ENCODE measurements around the gene ZMIZ2. TPM values are rescaled to one million over a fixed set of nuclear protein-coding genes. Genes with fewer than 3 reads are reported as not detected.
A peak's percentile ranks its signal among the peaks of the same experiment; 100 is the strongest.

ZMIZ2 gene
- total and polyA plus RNA-seq, 9 of the 15 experiments (the other 6 are each of a cell fraction or from before 2014, with no cell fraction given): 0.13 to 40.3 (median 4.9) TPM

- Histone ChIP-seq H3K4me3 (no peak overlapping the region), H3K9me3 (replicated peaks; ENCODE audit: control insufficient read depth, insufficient read depth, low read depth, low read length) (no peaks in the 10 kb centered on the region), H2AFZ (ENCODE audit: low read depth, low read length) (no peak overlapping the region), H3K36me3 (ENCODE audit: control insufficient read depth, insufficient read depth, low read length) (no peaks in the 10 kb centered on the region), H3K9ac (ENCODE audit: insufficient read depth in 1 of 2, low read depth in 2 of 2, low read length in 2 of 2) (no peak overlapping the region; a peak in 1 of 4 replicates), H4K20me1 (replicated peaks; ENCODE audit: control insufficient read depth, insufficient read depth, low read length) (no peaks in the 10 kb centered on the region), H3K79me2 (ENCODE audit: control insufficient read depth, insufficient read depth, low read length) (no peaks in the 10 kb centered on the region), H3K4me2 (ENCODE audit: insufficient read depth, low read length) (no peak overlapping the region), H3K27me3 (ENCODE audit: control insufficient read depth in 2 of 2, insufficient read depth in 2 of 2, low read length in 2 of 2) (no peaks in the 10 kb centered on the region), H3K4me1 (replicated peaks in 1 of 2; ENCODE audit: control insufficient read depth in 2 of 2, insufficient read depth in 2 of 2, low read length in 2 of 2) (peaks cover 0 to 5% of the 10 kb centered on the region in 2 experiments; a peak in 3 of 5 replicates), H3K9me1 (ENCODE audit: control insufficient read depth, insufficient read depth, low read length) (no peaks in the 10 kb centered on the region), H3K27ac (ENCODE audit: extremely low read depth, low read depth, low read length) (no peak overlapping the region)
- TF ChIP-seq, protein P1, sequence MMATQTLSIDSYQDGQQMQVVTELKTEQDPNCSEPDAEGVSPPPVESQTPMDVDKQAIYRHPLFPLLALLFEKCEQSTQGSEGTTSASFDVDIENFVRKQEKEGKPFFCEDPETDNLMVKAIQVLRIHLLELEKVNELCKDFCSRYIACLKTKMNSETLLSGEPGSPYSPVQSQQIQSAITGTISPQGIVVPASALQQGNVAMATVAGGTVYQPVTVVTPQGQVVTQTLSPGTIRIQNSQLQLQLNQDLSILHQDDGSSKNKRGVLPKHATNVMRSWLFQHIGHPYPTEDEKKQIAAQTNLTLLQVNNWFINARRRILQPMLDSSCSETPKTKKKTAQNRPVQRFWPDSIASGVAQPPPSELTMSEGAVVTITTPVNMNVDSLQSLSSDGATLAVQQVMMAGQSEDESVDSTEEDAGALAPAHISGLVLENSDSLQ (IDR thresholded peaks at IDR 0.05): peak; percentile 77
- TF ChIP-seq NR4A1 (CRISPR knock-in tag; IDR thresholded peaks at IDR 0.05) (no peak), NR4A1 (tag; IDR thresholded peaks at IDR 0.05) (no peak), ZNF830 (CRISPR knock-in tag; IDR thresholded peaks at IDR 0.05) (no peak)
- no TSS peak for BruUV-seq (replicated peaks)
- intact Hi-C loops (cut with micrococcal nuclease) (no loop called here), in situ Hi-C loops (cut with MboI) (no loop called here)
- no peak for ATAC-seq
- ChIA-PET POLR2A (interaction anchor here (0.6 to 1.0 kb wide), 3 partner anchors 10 to 20 kb away, joined by 3 read pairs; partner anchors contain the start of gene PPIA), CTCF (ENCODE audit: low intra/inter-chr PET ratio) (no interaction called here)
- no peak for DNase-seq (ENCODE audit: extremely low read depth in 1 of 4, low spot score in 3 of 4)
- WGBS (ENCODE audit: insufficient coverage, low coverage, missing lambda C conversion rate): 27% methylated on average over 4 of the region's 4 CpGs
- no peak for FAIRE-seq
These were observed 60.3 kb downstream of the ZMIZ2 start for GRCh38 chr7:44808914-44809393.

DNA sequence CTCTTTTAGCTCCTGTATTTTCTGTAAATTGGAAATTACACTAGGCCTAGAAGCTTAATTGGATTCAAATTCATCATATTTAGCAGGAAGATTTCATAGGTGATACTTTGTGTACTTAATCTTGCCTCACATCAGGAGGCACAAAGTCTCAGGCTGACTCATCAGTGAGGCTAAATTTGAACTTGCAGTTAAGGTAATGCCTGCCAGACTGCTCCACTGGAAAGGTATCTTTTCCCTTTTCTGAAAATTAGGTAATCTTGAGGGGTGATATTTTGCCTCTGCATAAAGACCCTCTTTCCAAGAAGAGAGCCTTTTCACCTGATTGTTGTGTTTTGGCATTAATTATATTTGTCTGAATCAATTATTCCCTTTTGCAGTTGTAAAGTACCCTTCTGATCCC, 62.4 kb downstream of the ZMIZ2 start:
- ChIA-PET POLR2A (interaction anchor here (0.9 to 1.6 kb wide), 3 partner anchors 9 to 16 kb away, joined by 3 to 6 read pairs (median 5); no protein-coding TSS in a partner anchor), CTCF (ENCODE audit: low intra/inter-chr PET ratio) (no interaction called here)
- H3K27ac ChIP-seq (ENCODE audit: extremely low read depth, low read depth, low read length): no peak overlapping the region
- no TSS peak for BruUV-seq (replicated peaks)
- in situ Hi-C loops (cut with MboI) (no loop called here), intact Hi-C loops (cut with micrococcal nuclease) (no loop called here)
- H3K36me3 ChIP-seq (ENCODE audit: control insufficient read depth, insufficient read depth, low read length): no peaks in the 10 kb centered on the region
- H3K4me1 ChIP-seq (replicated peaks in 1 of 2; ENCODE audit: control insufficient read depth in 2 of 2, insufficient read depth in 2 of 2, low read length in 2 of 2): peaks cover 0 to 5% of the 10 kb centered on the region in 2 experiments; a peak in 4 of 5 replicates
- H3K4me2 ChIP-seq (ENCODE audit: insufficient read depth, low read length): no peak overlapping the region
- no peak for DNase-seq (ENCODE audit: extremely low read depth in 1 of 4, low spot score in 3 of 4)
- FAIRE-seq: no peak
- H3K79me2 ChIP-seq (ENCODE audit: control insufficient read depth, insufficient read depth, low read length): no peaks in the 10 kb centered on the region
- H3K4me3 ChIP-seq: no peak overlapping the region
- no peaks in the 10 kb centered on the region for H3K9me1 ChIP-seq (ENCODE audit: control insufficient read depth, insufficient read depth, low read length)
- no peak overlapping the region for H3K9ac ChIP-seq (ENCODE audit: insufficient read depth in 1 of 2, low read depth in 2 of 2, low read length in 2 of 2)
- ATAC-seq: 0 out of 3 replicates have a peak, but pooled peaks have one; percentile 14
- H2AFZ ChIP-seq (ENCODE audit: low read depth, low read length): no peak overlapping the region
- no peaks in the 10 kb centered on the region for H3K27me3 ChIP-seq (ENCODE audit: control insufficient read depth in 2 of 2, insufficient read depth in 2 of 2, low read length in 2 of 2)
- no peaks in the 10 kb centered on the region for H4K20me1 ChIP-seq (replicated peaks; ENCODE audit: control insufficient read depth, insufficient read depth, low read length)
- no peaks in the 10 kb centered on the region for H3K9me3 ChIP-seq (replicated peaks; ENCODE audit: control insufficient read depth, insufficient read depth, low read depth, low read length)
- 0 out of 2 replicates have a peak, but pooled peaks have one; percentile 10 for TF ChIP-seq ARID1B (IDR thresholded peaks at IDR 0.05)
- TF ChIP-seq ZNF780A (CRISPR knock-in tag; IDR thresholded peaks at IDR 0.05): no peak
- TF ChIP-seq ZBTB8A (IDR thresholded peaks at IDR 0.05; ENCODE audit: partially characterized antibody): no peak
- no peak for TF ChIP-seq MTF1 (CRISPR knock-in tag; IDR thresholded peaks at IDR 0.05; ENCODE audit: borderline replicate concordance)
- no peak for TF ChIP-seq RERE (CRISPR knock-in tag; IDR thresholded peaks at IDR 0.05; ENCODE audit: borderline replicate concordance)
- TF ChIP-seq ETS2 (tag; IDR thresholded peaks at IDR 0.05; ENCODE audit: borderline replicate concordance, poor library complexity, severe bottlenecking): no peak
